K562 (cell line): ENCODE data around the gene SPTLC1. TPM values are rescaled to one million over a fixed set of nuclear protein-coding genes. Genes with fewer than 3 reads are reported as not detected.

Experiments used
- CEBPB ChIP-seq: fragments of 450-650 bp; IDR thresholded peaks from 2 replicates; pipeline ENCODE4 v1.6.1; 2016; ENCODE audit warnings: missing genetic modification characterization, missing compliant biosample characterization
- CREB1 ChIP-seq, 2 experiments: sonication (generic) in 1 of 2; formaldehyde crosslinking in 1 of 2; IDR thresholded peaks; 2 replicates each; pipeline versions ENCODE4 v1.6.1 to v1.8.0; 2012 to 2022; ENCODE audit warnings: inconsistent platforms in 1 of 2, mild to moderate bottlenecking in 1 of 2, missing genetic modification reagents in 1 of 2, moderate library complexity in 1 of 2
- DPF2 ChIP-seq: fragments of 450-650 bp; IDR thresholded peaks from 2 replicates; pipeline ENCODE4 v1.6.1; 2016
- EHMT2 ChIP-seq: fragments of 450-650 bp; IDR thresholded peaks from 2 replicates; pipeline ENCODE4 v1.6.1; 2018; ENCODE audit warnings: antibody characterized with exemption
- ESRRA ChIP-seq: fragments of 450-650 bp; IDR thresholded peaks from 2 replicates; pipeline ENCODE4 v1.6.1; 2014; ENCODE audit warnings: low read depth, mild to moderate bottlenecking, moderate library complexity, borderline replicate concordance
- ETV6 ChIP-seq, 3 experiments: fragments of 150-350 bp in 1 of 3; sonication (generic) in 1 of 3; formaldehyde crosslinking in 1 of 3; IDR thresholded peaks; 2 replicates each; pipeline versions ENCODE4 v1.6.1 to v1.8.0; 2014 to 2022; ENCODE audit warnings: borderline replicate concordance in 2 of 3, low read depth in 2 of 3, antibody characterized with exemption in 1 of 3, low read length in 1 of 3, mild to moderate bottlenecking in 1 of 3, missing genetic modification reagents in 1 of 3
- KLF1 ChIP-seq: fragments of 450-650 bp; IDR thresholded peaks from 2 replicates; pipeline ENCODE4 v1.6.1; 2016; ENCODE audit warnings: missing genetic modification characterization, missing compliant biosample characterization
- NR4A1 ChIP-seq, 2 experiments: fragments of 250-450 bp in 1 of 2; fragments of 450-650 bp in 1 of 2; sonication (Bioruptor Pico) in 1 of 2; IDR thresholded peaks; 2 replicates each; pipeline versions ENCODE4 v1.4.0 to v1.6.1; 2016 to 2020; ENCODE audit warnings: mild to moderate bottlenecking in 2 of 2, missing compliant biosample characterization in 1 of 2, missing genetic modification characterization in 1 of 2, moderate library complexity in 1 of 2
- POLR2G ChIP-seq: fragments of 200-400 bp; formaldehyde crosslinking; IDR thresholded peaks from 2 replicates; pipeline ENCODE4 v1.6.1; 2017; ENCODE audit warnings: low read depth, mild to moderate bottlenecking, antibody characterized with exemption, low read length, moderate library complexity
- SAFB ChIP-seq: fragments of 200-400 bp; formaldehyde crosslinking; IDR thresholded peaks from 2 replicates; pipeline ENCODE4 v1.6.1; 2017; ENCODE audit warnings: low read depth, low read length, borderline replicate concordance
- ZNF217 ChIP-seq: sonication (generic); formaldehyde crosslinking; IDR thresholded peaks from 2 replicates; pipeline ENCODE4 v1.8.0; 2022; ENCODE audit warnings: mild to moderate bottlenecking, missing genetic modification reagents
- polyA plus RNA-seq, 8 experiments: library from polyadenylated mRNA; depleted of rRNA in 4 of 8; stranded (reverse) in 5 of 8; unstranded in 3 of 8; fragments of >200 nt; fragmentation: Nextera tagmentation in 2 of 8; fragmentation: Illumina TruSeq in 1 of 8; extraction: Ambion mirVana in 2 of 8; extraction: Trizol in 1 of 8; gene quantifications; 2 replicates each; pipeline versions ENCODE4 v1.2.1 to v1.2.3, GENCODE V29; 2011 to 2014; ENCODE audit warnings: inconsistent platforms in 1 of 8, missing spikeins in 1 of 8
- total RNA-seq, 7 experiments: library from RNA; depleted of rRNA in 6 of 7; stranded (reverse); fragments of >200 nt in 6 of 7; fragmentation: Illumina TruSeq in 2 of 7; extraction: Trizol in 2 of 7; gene quantifications; 2 replicates each; pipeline versions ENCODE4 v1.2.1 to v1.2.3, GENCODE V29; 2011 to 2021; ENCODE audit warnings: low replicate concordance in 1 of 7
- TF ChIP-seq, protein P1 (sequence below): fragments of 450-650 bp; conservative IDR thresholded peaks from 2 replicates; pipeline ENCODE4 v1.6.1; 2016; ENCODE audit warnings: missing genetic modification characterization, low read depth, mild to moderate bottlenecking, control low read depth, missing compliant biosample characterization
- TF ChIP-seq, protein P2 (sequence below): fragments of 450-650 bp; IDR thresholded peaks from 2 replicates; pipeline ENCODE4 v1.6.1; 2016; ENCODE audit warnings: low read depth, mild to moderate bottlenecking, moderate library complexity
- TF ChIP-seq, protein P3 (sequence below): fragments of 450-650 bp; IDR thresholded peaks from 2 replicates; pipeline ENCODE4 v1.6.1; 2016; ENCODE audit warnings: borderline replicate concordance
- TF ChIP-seq, protein P4 (sequence below): fragments of 450-650 bp; IDR thresholded peaks from 2 replicates; pipeline ENCODE4 v1.6.1; 2014; ENCODE audit warnings: low read depth, mild to moderate bottlenecking, moderate library complexity, borderline replicate concordance

Gene SPTLC1
- total and polyA plus RNA-seq, 9 of the 15 experiments (the other 6 are each of a cell fraction or from before 2014, with no cell fraction given), result 58.8 to 125 (median 84.5) TPM

DNA sequence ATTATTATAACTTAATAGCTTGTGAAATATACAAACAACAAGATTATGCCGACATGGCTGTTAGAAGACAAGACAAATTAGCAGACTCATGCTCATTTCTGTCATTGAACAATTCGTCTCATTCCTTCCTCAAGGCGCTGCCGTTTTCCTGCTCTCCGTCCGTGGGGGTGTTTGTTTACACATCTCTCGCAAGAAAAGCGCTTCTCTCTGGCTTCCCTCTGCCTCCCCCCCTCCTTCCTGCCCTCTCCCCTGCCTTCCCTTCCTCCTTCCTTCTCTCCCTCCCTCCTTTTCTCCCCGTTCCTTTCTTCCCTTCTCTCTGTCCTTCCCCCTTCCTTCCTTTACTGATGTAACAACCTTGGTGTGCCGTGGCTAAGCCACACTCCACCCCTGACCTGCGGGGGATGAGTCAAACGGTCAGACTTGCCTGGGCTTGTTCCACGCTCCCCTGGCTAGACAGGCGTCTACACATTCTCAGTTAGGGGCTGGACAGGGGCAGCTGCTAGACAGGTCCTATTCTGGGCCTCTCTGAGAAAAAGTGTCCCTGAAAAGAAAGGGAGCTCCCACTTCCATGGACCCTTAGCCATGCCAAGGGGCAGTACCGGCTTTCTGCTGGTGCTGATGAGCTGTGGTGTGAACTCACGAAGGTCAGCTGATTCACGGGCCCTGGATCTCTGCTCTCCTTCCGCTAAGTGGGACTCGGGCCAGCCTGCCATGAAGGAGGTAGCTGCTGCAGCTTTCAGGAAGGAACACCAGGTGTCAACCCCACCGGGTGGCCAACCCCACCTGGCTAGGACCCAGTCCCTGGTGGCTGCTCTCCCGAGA lies 32.0 kb upstream of the SPTLC1 start (continued):
- TF ChIP-seq, protein P1, sequence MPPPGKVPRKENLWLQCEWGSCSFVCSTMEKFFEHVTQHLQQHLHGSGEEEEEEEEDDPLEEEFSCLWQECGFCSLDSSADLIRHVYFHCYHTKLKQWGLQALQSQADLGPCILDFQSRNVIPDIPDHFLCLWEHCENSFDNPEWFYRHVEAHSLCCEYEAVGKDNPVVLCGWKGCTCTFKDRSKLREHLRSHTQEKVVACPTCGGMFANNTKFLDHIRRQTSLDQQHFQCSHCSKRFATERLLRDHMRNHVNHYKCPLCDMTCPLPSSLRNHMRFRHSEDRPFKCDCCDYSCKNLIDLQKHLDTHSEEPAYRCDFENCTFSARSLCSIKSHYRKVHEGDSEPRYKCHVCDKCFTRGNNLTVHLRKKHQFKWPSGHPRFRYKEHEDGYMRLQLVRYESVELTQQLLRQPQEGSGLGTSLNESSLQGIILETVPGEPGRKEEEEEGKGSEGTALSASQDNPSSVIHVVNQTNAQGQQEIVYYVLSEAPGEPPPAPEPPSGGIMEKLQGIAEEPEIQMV (tag), result peak; percentile 68
- TF ChIP-seq CREB1 (IDR thresholded peaks at IDR 0.05) (no peak), CREB1 (CRISPR knock-in tag; IDR thresholded peaks at IDR 0.05) (0 out of 2 replicates have a peak, but pooled peaks have one; percentile 27), KLF1 (tag) (no peak; the same call in 1 of the 2 replicates), DPF2 (peak; percentile 92), NR4A1 (CRISPR knock-in tag; IDR thresholded peaks at IDR 0.05) (no peak), NR4A1 (tag; IDR thresholded peaks at IDR 0.05) (0 out of 2 replicates have a peak, but pooled peaks have one; percentile 27), ESRRA (peak; percentile 17; the same call in 1 of the 2 replicates), ETV6 (IDR thresholded peaks at IDR 0.05; ENCODE audit: borderline replicate concordance in 1 of 2, low read depth in 2 of 2, low read length in 1 of 2) (peak; percentile 50 to 69; a peak in 2 of 4 replicates), ETV6 (CRISPR knock-in tag; IDR thresholded peaks at IDR 0.05; ENCODE audit: borderline replicate concordance) (no peak), CEBPB (no peak; the same call in 1 of the 2 replicates), EHMT2 (peak; percentile 91), POLR2G (peak; percentile 46; the same call in 1 of the 2 replicates), ZNF217 (CRISPR knock-in tag) (no peak), SAFB (0 out of 2 replicates have a peak, but pooled peaks have one; percentile 5)
- TF ChIP-seq, protein P2, sequence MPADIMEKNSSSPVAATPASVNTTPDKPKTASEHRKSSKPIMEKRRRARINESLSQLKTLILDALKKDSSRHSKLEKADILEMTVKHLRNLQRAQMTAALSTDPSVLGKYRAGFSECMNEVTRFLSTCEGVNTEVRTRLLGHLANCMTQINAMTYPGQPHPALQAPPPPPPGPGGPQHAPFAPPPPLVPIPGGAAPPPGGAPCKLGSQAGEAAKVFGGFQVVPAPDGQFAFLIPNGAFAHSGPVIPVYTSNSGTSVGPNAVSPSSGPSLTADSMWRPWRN, result peak; percentile 68; the same call in 1 of the 2 replicates
- TF ChIP-seq, protein P3, sequence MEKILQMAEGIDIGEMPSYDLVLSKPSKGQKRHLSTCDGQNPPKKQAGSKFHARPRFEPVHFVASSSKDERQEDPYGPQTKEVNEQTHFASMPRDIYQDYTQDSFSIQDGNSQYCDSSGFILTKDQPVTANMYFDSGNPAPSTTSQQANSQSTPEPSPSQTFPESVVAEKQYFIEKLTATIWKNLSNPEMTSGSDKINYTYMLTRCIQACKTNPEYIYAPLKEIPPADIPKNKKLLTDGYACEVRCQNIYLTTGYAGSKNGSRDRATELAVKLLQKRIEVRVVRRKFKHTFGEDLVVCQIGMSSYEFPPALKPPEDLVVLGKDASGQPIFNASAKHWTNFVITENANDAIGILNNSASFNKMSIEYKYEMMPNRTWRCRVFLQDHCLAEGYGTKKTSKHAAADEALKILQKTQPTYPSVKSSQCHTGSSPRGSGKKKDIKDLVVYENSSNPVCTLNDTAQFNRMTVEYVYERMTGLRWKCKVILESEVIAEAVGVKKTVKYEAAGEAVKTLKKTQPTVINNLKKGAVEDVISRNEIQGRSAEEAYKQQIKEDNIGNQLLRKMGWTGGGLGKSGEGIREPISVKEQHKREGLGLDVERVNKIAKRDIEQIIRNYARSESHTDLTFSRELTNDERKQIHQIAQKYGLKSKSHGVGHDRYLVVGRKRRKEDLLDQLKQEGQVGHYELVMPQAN, result peak; percentile 85; the same call in 1 of the 2 replicates
- TF ChIP-seq, protein P4, sequence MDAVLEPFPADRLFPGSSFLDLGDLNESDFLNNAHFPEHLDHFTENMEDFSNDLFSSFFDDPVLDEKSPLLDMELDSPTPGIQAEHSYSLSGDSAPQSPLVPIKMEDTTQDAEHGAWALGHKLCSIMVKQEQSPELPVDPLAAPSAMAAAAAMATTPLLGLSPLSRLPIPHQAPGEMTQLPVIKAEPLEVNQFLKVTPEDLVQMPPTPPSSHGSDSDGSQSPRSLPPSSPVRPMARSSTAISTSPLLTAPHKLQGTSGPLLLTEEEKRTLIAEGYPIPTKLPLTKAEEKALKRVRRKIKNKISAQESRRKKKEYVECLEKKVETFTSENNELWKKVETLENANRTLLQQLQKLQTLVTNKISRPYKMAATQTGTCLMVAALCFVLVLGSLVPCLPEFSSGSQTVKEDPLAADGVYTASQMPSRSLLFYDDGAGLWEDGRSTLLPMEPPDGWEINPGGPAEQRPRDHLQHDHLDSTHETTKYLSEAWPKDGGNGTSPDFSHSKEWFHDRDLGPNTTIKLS, result no peak; the same call in 1 of the 2 replicates
